T-helper 1 cell treated with Interleukin-12 subunit alpha and Interleukin-12 subunit beta and Interleukin-4 antibody, amounts not matched to agents 30 ng/mL and 1 ng/mL, for 36 hours (primary cell): Measurements from ENCODE around the gene TMEM140. TPM values are rescaled to one million over a fixed set of nuclear protein-coding genes. Genes with fewer than 3 reads are reported as not detected.

ENCODE experiments used
- intact Hi-C: fragments of 100-400 bp; cut with micrococcal nuclease; formaldehyde crosslinking; loops from one replicate; pipeline ENCODE4 v1.15.1; 2024
- total RNA-seq: library from RNA; stranded (reverse); gene quantifications from 2 replicates; pipeline ENCODE4 v1.2.3, GENCODE V29; 2022

Gene TMEM140
- total RNA-seq, 1 donor from 2014 or later, result 27.0 TPM

DNA sequence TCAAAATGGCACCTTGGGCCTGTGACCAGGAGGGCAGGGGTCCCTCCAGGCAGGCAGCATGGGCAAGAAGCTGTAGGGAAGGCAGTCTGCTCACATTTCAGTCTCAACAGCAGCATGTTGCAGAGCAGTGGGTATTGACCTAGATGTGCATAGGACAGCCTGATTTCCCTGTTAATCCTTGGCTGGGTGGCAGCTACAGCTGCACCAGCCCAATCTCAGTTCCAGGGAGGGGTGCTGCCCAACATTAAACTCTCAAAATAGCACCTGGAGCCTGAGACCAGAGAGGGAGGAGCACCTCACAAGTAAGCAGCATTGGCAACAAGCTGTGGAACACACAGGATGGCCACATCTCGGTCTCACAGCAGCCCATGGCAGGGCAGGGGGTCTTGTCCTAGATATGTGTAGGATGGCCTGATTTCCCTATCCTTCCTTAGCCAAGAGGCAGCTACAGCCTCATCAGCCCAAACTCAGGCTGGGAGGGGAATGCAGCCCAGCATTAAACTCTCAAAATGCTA is 10.3 kb downstream of the TMEM140 start:
- intact Hi-C loops, result no loop called here

DNA sequence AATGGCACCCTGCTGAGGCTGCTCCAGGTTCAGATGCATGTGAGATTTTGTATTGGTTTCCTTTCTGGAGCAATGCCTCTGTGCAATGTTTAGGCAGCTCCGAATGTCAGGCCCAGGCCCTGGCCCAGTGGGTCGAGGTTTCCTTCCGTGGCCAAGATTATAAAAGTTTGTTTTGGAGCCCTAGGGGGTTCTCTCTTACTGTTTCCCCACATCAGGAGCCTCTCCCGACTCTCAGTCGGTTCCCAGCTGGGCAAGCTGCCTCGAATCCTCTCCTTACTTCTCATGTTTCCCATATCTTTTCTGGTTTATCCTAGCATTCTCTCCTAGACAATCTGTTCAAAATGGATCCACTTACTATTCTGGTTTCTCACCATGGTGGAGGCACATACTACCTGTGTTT is 11.0 kb downstream of the TMEM140 start:
- intact Hi-C loops, result no loop called here

DNA sequence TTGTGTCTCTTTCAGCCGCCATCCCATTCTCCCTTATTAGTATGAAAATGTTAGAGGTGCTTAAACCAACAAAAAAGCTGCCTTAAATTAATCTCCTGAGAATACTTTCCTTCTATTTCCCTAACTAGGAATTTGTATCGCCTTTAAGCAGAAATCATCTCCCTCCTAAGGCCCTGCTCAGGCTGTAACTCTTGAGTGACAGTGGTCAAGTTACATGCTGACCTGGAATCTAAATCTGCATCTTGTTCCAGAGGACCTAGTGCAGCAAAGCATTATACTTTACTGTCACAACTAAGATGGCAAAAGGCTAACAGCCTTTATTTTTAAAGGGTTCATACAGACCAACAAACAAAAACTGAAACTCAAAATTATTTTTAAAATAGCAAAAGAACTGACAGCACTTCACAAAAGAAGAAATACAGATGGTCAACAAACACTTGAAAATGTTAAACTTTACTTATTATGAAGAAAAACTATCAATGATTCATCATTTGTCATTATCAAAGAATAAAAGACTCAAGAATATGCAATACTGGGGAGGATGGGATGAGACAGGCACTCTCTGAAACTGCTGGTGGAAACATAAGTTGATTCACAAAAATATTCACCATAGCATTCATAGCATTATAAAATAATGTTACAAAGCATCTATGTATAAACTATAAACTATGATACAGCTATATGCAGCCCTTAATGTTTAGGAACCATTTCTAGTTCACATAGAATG is 11.7 kb downstream of the TMEM140 start:
- intact Hi-C loops, result loop anchor here (1.0 kb wide), 2 partner anchors 10 to 11 kb away; partner anchors contain the start of gene TMEM140

DNA sequence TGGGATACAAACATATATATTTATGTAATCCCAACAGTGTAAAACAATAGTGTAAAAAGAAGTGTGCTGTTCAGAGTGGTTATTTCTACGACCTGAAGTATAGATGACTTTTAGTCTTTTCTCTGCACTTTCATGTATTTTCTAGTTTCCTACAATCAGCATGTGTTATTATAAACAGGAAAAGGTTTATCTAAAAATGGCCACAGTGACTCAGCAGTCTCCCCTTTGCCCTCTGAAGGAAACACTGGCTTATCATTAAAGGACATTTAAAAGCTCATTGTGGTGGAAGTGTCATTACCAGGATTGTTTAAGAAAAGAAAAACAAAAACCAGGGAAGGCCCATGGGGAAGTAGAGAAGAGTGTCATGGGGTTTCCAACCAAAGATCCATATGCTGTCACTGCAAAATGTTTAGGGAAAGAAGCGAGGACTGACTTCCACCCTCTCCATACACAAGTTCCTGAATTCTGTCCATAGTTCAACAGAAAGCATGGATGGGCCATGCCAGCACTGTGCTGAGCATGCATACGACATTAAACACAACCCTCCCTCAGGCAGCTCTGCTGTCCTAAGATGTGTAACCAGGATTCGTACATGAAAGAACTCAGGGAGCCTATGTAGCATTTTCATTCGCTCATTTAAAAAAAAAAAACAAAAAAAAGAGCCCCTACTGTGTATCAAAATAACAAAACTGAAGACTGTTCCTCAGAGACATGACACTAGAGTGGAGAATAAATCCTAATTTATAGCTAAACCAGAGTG is 12.4 kb downstream of the TMEM140 start:
- intact Hi-C loops, result loop anchor here (1.0 kb wide), 2 partner anchors 9 to 12 kb away; partner anchors contain the start of gene TMEM140

DNA sequence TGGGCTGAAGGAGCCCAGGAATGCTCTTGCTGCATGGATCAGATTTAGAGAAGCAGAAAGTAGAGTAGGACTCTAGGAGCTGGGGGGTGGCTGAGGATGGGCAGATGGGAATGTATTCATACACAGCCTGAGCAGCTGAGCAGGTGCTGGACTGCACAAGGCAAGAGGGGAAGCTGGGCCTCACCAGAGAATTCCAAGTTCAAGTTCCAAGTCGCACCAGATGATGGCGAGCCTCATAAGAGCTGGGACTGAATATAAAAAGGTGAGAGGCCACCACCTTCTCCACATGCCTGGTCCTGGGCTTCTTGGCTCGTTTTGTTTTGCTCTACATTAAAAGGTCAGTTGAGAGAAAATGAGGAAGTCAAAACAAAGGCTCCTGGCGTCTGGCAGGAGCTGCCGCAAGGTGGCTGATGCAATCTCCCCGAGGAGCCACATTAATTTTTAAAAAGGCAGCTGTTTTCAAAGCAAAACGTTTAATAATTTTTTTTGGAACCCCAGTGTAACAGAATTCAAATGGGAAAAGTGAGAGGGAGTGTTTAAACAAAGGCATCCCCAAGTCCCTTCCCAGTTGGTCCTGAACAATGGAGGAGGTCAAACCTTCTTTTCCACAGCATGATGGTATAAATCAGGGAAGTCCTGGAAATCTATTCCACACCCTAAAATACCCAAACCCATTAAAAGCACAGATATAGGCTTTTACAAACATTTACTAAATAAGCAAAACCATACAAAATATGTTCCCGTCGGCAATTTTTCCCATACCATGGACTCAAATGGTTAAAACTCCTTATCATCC is 13.2 kb downstream of the TMEM140 start:
- intact Hi-C loops, result loop anchor here (1.0 kb wide), 2 partner anchors 8 to 13 kb away; partner anchors contain the start of gene TMEM140

DNA sequence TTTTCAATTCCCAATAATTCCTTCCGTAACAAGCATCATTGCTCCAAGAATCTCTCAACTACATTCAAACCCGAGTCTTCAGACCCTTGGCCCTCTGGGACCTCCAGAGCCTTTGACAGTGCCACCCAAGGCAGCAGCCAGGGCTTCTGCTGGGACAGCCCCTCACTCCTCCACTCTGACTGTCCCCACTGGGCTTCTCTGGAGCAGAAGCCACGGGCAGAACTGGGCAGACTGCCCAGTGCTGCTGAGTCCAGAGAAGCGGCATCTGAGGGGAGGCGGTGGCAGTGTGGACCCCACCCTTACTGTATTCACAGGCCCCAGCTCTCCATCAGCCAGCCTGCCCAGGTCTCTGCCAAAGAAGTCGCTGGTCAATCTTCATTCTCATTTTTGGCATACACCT is 13.8 kb downstream of the TMEM140 start:
- intact Hi-C loops, result no loop called here

DNA sequence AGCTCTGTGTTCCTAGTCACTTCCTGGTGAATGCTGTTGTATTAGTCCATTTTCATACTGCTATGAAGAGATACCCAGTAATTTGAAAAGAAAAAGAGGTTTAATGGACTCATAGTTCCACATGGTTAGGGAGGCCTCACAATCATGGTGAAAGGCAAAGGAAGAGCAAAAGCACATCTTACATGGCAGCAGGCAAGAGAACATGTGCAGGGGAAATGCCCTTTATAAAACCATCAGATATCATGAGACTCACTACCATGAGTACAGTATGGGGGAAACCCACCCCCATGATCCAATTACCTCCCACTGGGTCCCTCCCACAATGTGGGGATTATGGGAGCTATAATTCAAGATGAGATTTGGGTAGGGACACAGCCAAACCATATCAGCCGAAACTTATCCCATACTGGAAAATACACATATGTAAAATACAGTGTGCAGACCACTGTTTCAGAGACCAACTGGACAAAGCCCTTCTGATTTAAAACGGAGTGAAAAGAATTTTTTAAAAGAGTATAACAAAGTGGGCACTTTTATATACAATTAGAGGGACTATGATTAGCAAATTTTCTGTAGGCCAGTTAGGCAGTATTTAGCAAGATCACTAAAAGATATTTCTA is 14.6 kb downstream of the TMEM140 start:
- intact Hi-C loops, result no loop called here

DNA sequence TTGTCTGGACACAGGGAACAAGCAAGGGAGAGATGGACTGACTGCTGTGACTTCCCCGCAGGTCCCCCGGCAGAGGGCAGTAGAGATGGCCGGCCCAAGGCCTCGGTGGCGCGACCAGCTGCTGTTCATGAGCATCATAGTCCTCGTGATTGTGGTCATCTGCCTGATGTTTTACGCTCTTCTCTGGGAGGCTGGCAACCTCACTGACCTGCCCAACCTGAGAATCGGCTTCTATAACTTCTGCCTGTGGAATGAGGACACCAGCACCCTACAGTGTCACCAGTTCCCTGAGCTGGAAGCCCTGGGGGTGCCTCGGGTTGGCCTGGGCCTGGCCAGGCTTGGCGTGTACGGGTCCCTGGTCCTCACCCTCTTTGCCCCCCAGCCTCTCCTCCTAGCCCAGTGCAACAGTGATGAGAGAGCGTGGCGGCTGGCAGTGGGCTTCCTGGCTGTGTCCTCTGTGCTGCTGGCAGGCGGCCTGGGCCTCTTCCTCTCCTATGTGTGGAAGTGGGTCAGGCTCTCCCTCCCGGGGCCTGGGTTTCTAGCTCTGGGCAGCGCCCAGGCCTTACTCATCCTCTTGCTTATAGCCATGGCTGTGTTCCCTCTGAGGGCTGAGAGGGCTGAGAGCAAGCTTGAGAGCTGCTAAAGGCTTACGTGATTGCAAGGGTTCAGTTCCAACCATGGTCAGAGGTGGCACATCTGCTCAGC is 16.6 kb downstream of the TMEM140 start:
- intact Hi-C loops, result no loop called here

DNA sequence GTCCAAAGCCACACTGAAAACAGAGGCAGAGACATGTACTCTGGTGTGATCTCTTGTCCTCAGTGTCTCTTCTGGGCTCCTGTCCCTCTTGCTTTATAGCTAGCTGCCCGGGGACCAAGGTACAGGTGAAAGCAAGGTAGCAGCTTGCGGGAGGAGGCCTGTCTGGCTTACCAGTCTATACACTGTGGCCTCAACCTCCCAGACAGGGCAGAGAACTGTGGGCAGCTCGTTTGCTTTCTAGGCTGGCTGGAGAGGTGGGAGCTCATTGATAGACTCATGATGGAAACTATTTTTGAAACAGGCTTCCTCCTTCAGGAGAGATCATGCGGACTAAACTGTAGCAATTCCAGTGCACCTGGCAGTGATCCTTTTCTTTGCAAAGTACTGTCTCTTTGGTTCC is 18.0 kb downstream of the TMEM140 start:
- intact Hi-C loops, result no loop called here

DNA sequence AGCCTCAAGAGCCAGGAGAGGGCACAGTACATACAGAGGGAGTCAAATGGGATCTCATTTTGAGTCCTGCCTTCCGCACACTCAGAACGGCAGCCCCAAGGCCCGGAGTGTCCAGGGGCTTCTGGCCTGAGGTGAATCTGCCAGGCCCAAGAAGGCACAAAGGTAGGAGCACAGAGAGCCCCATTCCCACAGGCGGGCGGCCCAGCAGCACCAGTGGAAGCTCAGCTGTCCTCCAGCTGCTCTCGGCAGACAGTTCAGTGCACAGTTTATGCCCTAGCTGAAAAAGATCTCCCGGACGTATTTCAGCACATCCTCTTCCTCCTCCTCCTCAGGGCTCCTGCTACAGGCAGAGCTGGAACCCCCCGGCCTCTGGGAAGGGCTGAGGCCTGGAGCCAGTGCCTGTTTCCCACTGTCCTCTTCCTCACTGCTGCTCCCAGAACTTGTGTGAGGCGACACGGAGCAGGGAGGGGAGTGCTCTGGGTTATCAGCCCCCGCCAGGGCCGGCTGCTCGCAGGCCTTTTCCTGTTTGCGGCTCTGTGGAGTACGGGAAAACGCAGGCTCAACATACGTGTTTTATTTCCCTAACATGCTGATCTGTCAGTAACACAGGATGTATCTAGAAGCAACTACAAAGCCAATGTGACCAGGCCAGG is 18.6 kb downstream of the TMEM140 start:
- intact Hi-C loops, result no loop called here

DNA sequence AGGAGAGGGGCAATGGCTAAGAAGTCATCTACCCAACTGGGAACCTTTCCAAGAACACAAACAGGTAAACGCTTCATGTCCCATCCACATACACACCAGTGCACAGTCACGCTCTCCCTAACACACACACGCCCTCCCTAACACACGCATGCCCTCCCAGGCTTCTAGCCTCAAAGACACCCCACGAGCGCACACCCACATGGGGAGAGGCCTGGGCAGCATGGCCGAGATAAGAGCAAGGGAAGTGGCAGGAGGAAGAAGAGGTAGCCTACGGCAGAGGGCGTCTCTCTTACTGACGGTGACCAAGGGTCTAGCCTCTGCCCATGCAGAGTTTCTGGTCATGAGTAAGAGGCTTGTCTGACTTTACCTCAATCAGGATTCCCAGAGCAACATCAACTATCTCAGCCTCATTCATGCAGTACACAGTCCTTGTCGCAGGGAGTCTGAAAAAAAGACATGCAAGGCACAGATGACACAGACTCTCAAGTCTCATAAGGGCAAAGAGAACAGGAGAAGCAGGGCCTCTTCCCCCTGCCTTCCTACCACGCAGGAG is 19.6 kb downstream of the TMEM140 start:
- intact Hi-C loops, result no loop called here

DNA sequence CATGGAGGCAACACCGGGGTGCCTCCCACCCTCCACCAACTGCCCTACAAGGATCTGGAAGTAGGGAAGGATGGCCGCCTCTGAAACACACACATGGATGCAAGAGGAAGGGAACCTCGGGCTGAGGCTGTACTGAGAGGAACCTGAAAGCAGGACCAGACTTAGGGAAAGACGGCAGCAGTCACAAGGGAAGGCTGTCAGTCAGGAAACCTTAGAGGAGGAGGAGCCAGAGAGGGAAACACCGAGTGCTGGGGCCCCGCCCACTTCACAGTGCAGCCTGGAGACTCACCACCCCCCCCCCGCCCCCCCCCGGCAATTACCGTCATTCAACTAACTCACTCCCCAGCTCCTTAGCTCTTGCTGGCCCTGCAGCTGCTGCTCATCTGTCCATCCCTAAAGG is 20.1 kb downstream of the TMEM140 start:
- intact Hi-C loops, result no loop called here

DNA sequence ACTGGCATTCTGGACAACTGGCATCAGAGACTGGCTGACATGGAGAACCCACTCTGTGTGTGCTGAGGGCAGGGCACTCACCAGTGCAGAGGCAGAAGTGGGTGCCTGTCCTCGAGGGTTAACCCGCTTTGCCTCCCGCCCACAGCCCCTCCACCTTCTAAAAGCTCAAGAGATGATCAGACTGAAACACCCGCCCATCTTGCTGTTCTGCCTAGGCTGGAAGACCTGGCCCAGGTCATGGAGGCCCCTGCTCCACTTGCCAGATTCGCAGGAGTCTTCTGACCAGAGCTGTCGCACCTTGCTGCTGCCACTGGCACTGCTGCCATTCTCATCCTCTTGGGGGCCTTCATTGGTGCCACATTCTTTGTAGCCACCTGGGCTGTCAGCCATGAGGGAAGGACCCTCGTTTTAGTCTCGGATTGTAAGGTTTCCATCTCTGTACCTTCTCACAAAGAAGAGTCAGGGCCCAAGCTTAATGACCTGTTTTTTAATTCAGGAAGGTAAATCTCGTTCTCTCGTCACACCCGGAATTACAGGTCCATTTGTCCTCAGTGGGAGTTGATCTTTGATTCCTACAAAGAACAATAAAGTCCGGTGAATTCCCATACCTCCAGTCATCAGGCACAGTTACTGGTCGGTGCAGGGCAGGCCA is 20.7 kb downstream of the TMEM140 start:
- intact Hi-C loops, result loop anchor here (1.0 kb wide), 1 partner anchor 8 kb away; no protein-coding TSS in a partner anchor

DNA sequence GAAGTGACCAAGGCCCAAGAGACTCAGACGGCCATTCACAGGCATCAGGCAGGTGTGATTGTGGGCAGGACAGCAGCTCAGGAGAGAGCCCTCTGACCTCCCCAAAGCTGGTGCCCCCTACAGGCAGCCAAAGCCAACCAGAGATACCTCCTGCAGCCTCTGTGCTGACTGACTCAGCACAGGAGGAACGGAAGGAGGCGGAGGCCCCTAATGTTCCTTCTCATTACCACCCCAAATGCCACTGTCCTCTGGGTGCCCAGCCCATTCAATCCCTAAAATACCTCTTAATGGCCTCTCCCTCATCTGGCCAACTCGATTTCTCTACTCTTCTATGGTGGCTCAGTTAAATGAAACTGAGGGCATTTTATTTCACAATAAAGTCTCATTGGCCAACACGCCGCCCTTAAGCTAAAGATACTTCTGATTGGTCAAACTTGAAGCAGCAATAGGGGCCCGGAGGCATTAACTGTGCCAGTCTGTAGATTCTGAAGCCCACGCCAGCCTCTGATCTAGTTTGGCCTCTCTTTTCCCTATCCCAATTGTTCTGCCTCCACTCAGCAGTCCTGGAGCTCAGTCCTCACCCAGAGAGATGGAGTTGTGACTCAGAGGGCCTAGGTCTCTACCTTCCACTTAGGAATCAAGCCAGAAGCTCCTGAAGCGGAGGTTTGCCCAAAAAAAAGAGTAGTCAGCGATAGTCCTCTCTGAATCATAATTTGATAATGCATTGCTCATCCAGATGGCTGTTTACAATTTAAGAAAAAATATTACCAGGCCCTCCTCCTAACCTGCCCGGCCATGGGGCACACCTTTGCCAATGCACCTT is 21.5 kb downstream of the TMEM140 start:
- intact Hi-C loops, result loop anchor here (1.0 kb wide), 1 partner anchor 9 kb away; no protein-coding TSS in a partner anchor

DNA sequence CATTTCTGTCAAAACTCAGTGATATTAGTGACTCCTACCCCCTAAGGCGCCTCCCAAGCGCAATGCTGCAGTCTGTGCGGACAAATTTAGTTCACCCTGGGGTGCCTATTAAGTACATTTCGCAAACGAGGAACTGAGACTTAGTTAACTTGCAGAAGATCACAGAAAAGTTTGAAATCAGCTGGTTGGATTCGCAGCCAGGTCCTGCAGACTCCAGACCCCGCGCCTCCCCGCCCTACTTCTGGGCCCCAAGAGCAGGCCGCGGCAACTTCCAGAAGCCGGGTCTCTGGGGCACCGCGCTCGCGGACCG is 22.0 kb downstream of the TMEM140 start:
- intact Hi-C loops, result loop anchor here (1.0 to 2.0 kb wide), 12 partner anchors 10 to 853 kb away; partner anchors contain the start of genes AGBL3, BPGM, CNOT4 and NUP205

DNA sequence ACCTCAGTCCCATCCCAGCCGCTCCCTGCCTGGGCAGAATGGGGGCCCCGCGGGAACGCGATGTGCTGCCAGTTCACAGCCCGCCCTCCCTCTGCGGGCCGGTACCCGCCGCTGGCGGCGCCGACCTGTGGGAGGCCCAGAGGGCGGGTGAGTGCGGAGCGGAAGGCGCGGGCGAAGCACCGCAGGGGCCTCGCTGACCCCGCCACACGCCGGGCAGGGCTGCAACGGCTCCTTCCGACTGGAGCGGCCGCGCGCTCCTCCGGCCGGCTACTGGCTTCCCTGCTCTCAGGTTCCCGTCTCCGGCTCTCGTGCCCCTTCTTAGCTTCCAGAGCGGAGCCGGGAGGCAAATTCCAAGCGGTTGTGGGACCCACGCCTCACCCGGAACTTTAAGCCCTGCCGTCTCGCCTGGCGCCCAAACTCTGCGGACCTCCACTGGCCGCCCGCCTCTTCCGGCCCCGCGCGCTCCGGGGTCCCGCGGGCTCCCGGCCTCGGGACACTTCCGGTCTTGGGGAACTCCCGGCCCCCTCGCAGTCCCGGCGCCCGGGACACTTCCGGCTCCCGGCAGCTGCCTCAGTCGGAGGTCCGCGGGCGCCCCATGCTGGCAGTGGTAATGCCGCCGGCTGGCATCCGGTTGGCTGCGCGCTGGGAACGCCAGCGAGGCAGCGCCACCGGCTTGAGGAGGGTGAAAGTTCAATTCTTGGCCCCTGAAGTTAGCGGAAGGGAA is 22.6 kb downstream of the TMEM140 start, which contains the start of gene CYREN:
CYREN (minus strand) TSS at position 434 of the 724 bp plus-strand sequence. CDS start 1,785 bp downstream, outside the sequence.
- intact Hi-C loops, result loop anchor here (1.0 to 2.0 kb wide), 11 partner anchors 23 to 853 kb away; partner anchors contain the start of genes AGBL3, BPGM, CNOT4 and NUP205

DNA sequence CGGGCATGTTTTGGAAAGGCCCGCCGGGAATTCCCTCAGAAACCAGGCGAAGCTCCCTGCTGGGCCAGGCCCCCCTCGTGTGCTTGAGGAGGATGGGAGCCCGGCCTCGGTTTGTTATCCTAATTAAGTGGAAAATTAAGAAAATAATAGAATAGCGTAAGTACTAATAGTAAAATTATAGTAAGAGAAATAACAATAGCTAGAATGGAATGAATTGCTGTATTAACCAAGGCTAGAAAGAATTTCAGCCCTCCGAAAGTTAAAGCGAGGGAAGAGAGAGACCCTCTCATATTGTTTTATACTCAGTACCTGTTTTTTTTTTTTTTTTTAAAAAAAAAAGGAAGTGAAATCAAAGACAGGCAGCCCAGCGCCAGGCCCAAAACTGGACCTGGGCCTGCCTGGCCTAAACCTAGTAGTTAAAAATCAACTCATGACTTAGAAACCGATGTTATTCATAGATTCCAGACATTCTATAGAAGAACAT is 23.2 kb downstream of the TMEM140 start:
- intact Hi-C loops, result loop anchor here (1.0 to 2.0 kb wide), 11 partner anchors 24 to 854 kb away; partner anchors contain the start of genes AGBL3, BPGM, CNOT4 and NUP205
